HepG2 (cell line): ENCODE results near the gene SAMD14. TPM values are rescaled to one million over a fixed set of nuclear protein-coding genes. Genes with fewer than 3 reads are reported as not detected.

Source experiments
- ARID4A ChIP-seq: sonication (generic); formaldehyde crosslinking; IDR thresholded peaks from 2 replicates; pipeline ENCODE4 v1.5.0; 2020; ENCODE audit warnings: mild to moderate bottlenecking, missing genetic modification reagents, borderline replicate concordance
- DMAP1 ChIP-seq: IDR thresholded peaks from 2 replicates; pipeline ENCODE4 v1.6.1; 2016
- ERF ChIP-seq: IDR thresholded peaks from 2 replicates; pipeline ENCODE4 v1.6.1; 2018; ENCODE audit warnings: missing biosample characterization, missing genetic modification reagents
- HIC2 ChIP-seq: sonication (generic); formaldehyde crosslinking; IDR thresholded peaks from 2 replicates; pipeline ENCODE4 v1.9.0; 2022; ENCODE audit warnings: low read depth, missing genetic modification reagents
- SALL1 ChIP-seq: sonication (generic); formaldehyde crosslinking; IDR thresholded peaks from 2 replicates; pipeline ENCODE4 v1.8.0; 2022; ENCODE audit warnings: mild to moderate bottlenecking, missing genetic modification reagents
- TAF1 ChIP-seq: sonication (generic); formaldehyde crosslinking; IDR thresholded peaks from 2 replicates; pipeline ENCODE4 v1.4.0; 2020; ENCODE audit warnings: missing genetic modification reagents
- TBL1XR1 ChIP-seq: fragments of 150-350 bp; IDR thresholded peaks from 2 replicates; pipeline ENCODE4 v1.6.1; 2014; ENCODE audit warnings: borderline replicate concordance, low read length; ENCODE audit not compliant: partially characterized antibody
- ZFY ChIP-seq: sonication (generic); formaldehyde crosslinking; IDR thresholded peaks from 2 replicates; pipeline ENCODE4 v1.4.0; 2020; ENCODE audit warnings: missing genetic modification reagents
- ZNF251 ChIP-seq: sonication (generic); formaldehyde crosslinking; IDR thresholded peaks from 2 replicates; pipeline ENCODE4 v1.9.0; 2021; ENCODE audit warnings: mild to moderate bottlenecking, missing genetic modification reagents
- ZNF34 ChIP-seq: sonication (generic); formaldehyde crosslinking; IDR thresholded peaks from 2 replicates; pipeline ENCODE4 v1.4.0; 2020; ENCODE audit warnings: mild to moderate bottlenecking, missing genetic modification reagents, borderline replicate concordance
- ZNF367 ChIP-seq: sonication (generic); formaldehyde crosslinking; IDR thresholded peaks from 2 replicates; pipeline ENCODE4 v1.4.0; 2020; ENCODE audit warnings: missing genetic modification reagents, borderline replicate concordance
- ZNF891 ChIP-seq: sonication (generic); formaldehyde crosslinking; IDR thresholded peaks from 2 replicates; pipeline ENCODE4 v1.5.0; 2020; ENCODE audit warnings: mild to moderate bottlenecking, missing genetic modification reagents
- polyA plus RNA-seq, 8 experiments: library from polyadenylated mRNA; depleted of rRNA in 3 of 8; stranded (reverse) in 7 of 8; unstranded in 1 of 8; fragments of >200 nt; fragmentation: Illumina TruSeq in 4 of 8; extraction: Trizol in 4 of 8; gene quantifications; 2 replicates each; pipeline versions ENCODE4 v1.2.1 to v1.2.3, GENCODE V29; 2011 to 2016; ENCODE audit warnings: low read depth in 4 of 8, missing spikeins in 1 of 8, mixed read lengths in 1 of 8; ENCODE audit not compliant: insufficient read depth in 1 of 8
- total RNA-seq, 5 experiments: library from RNA; depleted of rRNA; stranded (reverse); fragments of >200 nt; fragmentation: Illumina TruSeq; extraction: Trizol; gene quantifications; 2 replicates each; pipeline ENCODE4 v1.2.3, GENCODE V29; 2016; ENCODE audit warnings: low read depth in 1 of 5
- TF ChIP-seq, protein P1 (sequence below): sonication (generic); formaldehyde crosslinking; IDR thresholded peaks from 2 replicates; pipeline ENCODE4 v1.5.1; 2020; ENCODE audit warnings: missing genetic modification reagents, mild to moderate bottlenecking, borderline replicate concordance
- TF ChIP-seq, protein P2 (sequence below): sonication (generic); formaldehyde crosslinking; IDR thresholded peaks from 2 replicates; pipeline ENCODE4 v1.4.0; 2020; ENCODE audit warnings: missing genetic modification reagents

Gene SAMD14
- total and polyA plus RNA-seq, 2 of the 13 experiments (the other 11 are each of a cell fraction or from before 2014, with no cell fraction given): 0.07 to 0.22 TPM

DNA sequence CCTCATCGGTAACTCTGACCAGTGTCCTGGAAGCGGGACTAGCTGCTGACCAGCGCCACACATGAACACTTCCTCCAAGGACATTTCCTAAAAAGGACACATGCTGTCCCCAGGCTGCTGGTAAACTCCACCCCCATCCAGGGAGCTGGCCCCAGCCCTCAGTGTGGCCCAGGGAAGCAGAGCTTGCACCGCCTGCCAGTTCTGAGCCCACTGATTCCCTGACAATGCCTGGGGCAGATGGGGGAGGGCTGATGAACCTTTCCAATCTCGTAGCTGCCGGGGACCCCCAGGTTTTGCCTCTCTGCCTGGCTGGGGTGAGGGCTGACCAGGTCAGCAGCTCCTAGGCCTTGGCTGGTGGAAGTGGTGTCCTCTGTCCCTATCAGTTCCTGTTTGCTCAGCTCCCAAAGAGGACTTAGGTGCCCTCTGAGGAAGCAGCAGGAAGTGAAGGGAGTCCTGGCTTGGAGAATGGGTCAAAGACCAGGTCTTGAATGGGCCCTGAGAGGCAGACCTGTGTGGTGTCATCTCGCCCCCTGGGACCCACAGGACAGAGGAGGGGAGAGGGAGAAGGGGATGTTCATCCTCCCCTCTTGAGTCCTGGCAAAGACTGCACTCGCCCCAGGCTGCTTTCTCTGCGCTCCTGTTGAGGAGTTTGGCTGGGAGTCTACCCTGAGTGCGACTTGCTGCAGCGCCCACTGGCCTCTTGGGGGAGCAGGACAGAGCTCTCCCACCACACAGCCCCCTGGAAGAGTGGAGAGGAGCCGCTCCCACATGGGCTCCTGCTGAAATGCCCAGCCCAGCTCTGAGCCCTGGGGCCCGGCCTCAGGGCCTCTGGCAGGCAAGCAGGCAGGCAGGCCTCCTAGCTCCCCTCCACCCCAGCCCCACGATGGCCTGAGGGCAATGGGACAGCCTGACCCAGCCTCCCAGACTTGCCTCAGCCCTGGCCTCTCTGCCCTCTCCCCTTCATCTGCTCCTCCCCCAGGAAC is 18.0 kb downstream of the SAMD14 start (continued):
- TF ChIP-seq ARID4A: peak; percentile 63; the same call in 1 of the 2 replicates
- TF ChIP-seq ZNF891 (CRISPR knock-in tag): peak; percentile 26; the same call in 1 of the 2 replicates
- peak; percentile 17 for TF ChIP-seq ERF (CRISPR knock-in tag)
- TF ChIP-seq DMAP1: no peak
- no peak for TF ChIP-seq ZNF34 (CRISPR knock-in tag)
- TF ChIP-seq, protein P1, sequence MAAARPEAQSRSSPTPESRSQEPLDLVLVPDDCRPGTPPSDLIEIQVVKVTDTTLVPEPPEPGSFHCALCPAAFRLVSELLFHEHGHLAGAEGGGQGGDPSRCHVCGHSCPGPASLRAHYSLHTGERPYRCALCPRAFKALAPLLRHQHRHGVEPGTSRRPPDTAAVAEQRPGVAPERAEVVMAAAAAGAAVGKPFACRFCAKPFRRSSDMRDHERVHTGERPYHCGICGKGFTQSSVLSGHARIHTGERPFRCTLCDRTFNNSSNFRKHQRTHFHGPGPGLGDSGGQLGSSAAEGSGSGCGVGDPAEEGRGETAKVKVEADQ: no peak
- TF ChIP-seq SALL1: peak; percentile 37; the same call in 1 of the 2 replicates
- 0 out of 2 replicates have a peak, but pooled peaks have one; percentile 3 for TF ChIP-seq HIC2 (CRISPR knock-in tag)
- 0 out of 2 replicates have a peak, but pooled peaks have one; percentile 30 for TF ChIP-seq ZFY (CRISPR knock-in tag)
- no peak for TF ChIP-seq ZNF367 (CRISPR knock-in tag)
- TF ChIP-seq TAF1: no peak; the same call in 1 of the 2 replicates
- TF ChIP-seq, protein P2, sequence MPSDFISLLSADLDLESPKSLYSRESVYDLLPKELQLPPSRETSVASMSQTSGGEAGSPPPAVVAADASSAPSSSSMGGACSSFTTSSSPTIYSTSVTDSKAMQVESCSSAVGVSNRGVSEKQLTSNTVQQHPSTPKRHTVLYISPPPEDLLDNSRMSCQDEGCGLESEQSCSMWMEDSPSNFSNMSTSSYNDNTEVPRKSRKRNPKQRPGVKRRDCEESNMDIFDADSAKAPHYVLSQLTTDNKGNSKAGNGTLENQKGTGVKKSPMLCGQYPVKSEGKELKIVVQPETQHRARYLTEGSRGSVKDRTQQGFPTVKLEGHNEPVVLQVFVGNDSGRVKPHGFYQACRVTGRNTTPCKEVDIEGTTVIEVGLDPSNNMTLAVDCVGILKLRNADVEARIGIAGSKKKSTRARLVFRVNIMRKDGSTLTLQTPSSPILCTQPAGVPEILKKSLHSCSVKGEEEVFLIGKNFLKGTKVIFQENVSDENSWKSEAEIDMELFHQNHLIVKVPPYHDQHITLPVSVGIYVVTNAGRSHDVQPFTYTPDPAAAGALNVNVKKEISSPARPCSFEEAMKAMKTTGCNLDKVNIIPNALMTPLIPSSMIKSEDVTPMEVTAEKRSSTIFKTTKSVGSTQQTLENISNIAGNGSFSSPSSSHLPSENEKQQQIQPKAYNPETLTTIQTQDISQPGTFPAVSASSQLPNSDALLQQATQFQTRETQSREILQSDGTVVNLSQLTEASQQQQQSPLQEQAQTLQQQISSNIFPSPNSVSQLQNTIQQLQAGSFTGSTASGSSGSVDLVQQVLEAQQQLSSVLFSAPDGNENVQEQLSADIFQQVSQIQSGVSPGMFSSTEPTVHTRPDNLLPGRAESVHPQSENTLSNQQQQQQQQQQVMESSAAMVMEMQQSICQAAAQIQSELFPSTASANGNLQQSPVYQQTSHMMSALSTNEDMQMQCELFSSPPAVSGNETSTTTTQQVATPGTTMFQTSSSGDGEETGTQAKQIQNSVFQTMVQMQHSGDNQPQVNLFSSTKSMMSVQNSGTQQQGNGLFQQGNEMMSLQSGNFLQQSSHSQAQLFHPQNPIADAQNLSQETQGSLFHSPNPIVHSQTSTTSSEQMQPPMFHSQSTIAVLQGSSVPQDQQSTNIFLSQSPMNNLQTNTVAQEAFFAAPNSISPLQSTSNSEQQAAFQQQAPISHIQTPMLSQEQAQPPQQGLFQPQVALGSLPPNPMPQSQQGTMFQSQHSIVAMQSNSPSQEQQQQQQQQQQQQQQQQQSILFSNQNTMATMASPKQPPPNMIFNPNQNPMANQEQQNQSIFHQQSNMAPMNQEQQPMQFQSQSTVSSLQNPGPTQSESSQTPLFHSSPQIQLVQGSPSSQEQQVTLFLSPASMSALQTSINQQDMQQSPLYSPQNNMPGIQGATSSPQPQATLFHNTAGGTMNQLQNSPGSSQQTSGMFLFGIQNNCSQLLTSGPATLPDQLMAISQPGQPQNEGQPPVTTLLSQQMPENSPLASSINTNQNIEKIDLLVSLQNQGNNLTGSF (CRISPR knock-in tag): no peak
- TF ChIP-seq TBL1XR1: no peak
- TF ChIP-seq ZNF251 (CRISPR knock-in tag): 0 out of 2 replicates have a peak, but pooled peaks have one; percentile 35
